Measurements from ENCODE around the gene GLTP. TPM values are rescaled to one million over a fixed set of nuclear protein-coding genes. Genes with fewer than 3 reads are reported as not detected.
A peak's percentile ranks its signal among the peaks of the same experiment; 100 is the strongest.

Gene GLTP
- total RNA-seq, 1 experiment from 2014 or later = 78.2 TPM

- POLR2A ChIA-PET (ENCODE audit: unreplicated experiment) = no interaction called here
- no TSS peak for BruUV-seq (replicated peaks)
- no peaks in the 10 kb centered on the region for H4K20me1 ChIP-seq (ENCODE audit: low read length)
- H3K9me2 ChIP-seq (replicated peaks; ENCODE audit: low read length) = no peaks in the 10 kb centered on the region
- no peak overlapping the region for H3K4me2 ChIP-seq (ENCODE audit: low read length)
- no peak overlapping the region for H2AFZ ChIP-seq (ENCODE audit: low read length)
- H3K27me3 ChIP-seq (ENCODE audit: low read length) = no peaks in the 10 kb centered on the region
- H3K9ac ChIP-seq (ENCODE audit: low read length) = no peak overlapping the region
- H3K36me3 ChIP-seq (ENCODE audit: low read depth, low read length) = peaks cover 5% of the 10 kb centered on the region; the same call in 1 of the 2 replicates
- H3K27ac ChIP-seq (ENCODE audit: low read length) = no peak overlapping the region
- peaks cover 19% of the 10 kb centered on the region for H3K4me1 ChIP-seq (ENCODE audit: insufficient read depth, low read length)
- no peak for DNase-seq
- TF ChIP-seq CTCF (conservative IDR thresholded peaks at IDR 0.05; ENCODE audit: low read depth, low read length) (no peak), EZH2phosphoT487 (IDR thresholded peaks at IDR 0.05; ENCODE audit: borderline replicate concordance, low read length) (no peak), EZH2 (IDR thresholded peaks at IDR 0.05; ENCODE audit: low read length, unreplicated experiment) (no peak)
- peaks cover 12% of the 10 kb centered on the region for H3K79me2 ChIP-seq (ENCODE audit: low read length)
- CTCF ChIA-PET = interaction anchor here (0.7 to 0.9 kb wide), 2 partner anchors 15 to 17 kb away, joined by 3 to 4 read pairs; no protein-coding TSS in a partner anchor
- intact Hi-C loops (cut with micrococcal nuclease) = no loop called here
- peak; percentile 62 for ATAC-seq
- H3F3A ChIP-seq (ENCODE audit: low read length, unreplicated experiment) = no peaks in the 10 kb centered on the region
- no peaks in the 10 kb centered on the region for H3K9me3 ChIP-seq (ENCODE audit: low read length)
- no peak overlapping the region for H3K4me3 ChIP-seq (ENCODE audit: low read length)
Measured at GRCh38 chr12:109868182-109869051, 11.9 kb downstream of the GLTP start.

DNA sequence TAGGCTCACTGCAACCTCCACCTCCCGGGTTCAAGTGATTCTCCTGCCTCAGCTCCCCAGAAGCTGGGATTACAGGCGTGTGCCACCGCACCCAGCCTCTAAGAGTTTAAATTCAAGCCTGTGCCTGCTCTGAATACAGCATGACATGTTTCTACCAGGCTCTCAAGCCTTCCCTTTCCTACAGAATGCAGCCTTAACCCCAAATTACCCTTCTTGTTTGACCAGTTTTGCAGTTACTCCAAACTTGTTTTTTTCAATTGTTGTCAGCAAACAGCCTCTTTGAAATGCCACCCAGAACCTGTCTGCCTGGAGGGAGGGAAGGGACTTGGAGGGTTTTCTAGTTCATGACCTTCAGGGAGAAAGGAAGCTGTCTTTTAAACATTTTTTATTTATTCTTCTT is 15.4 kb downstream of the GLTP start:
- Histone ChIP-seq H3F3A (ENCODE audit: low read length, unreplicated experiment) (no peaks in the 10 kb centered on the region), H3K36me3 (ENCODE audit: low read depth, low read length) (no peaks in the 10 kb centered on the region), H3K4me2 (ENCODE audit: low read length) (0 out of 2 replicates have a peak overlapping the region, but pooled peaks have one; percentile 15), H2AFZ (ENCODE audit: low read length) (no peak overlapping the region), H3K79me2 (ENCODE audit: low read length) (peaks cover 12% of the 10 kb centered on the region), H3K9me2 (replicated peaks; ENCODE audit: low read length) (no peaks in the 10 kb centered on the region), H3K9me3 (ENCODE audit: low read length) (no peaks in the 10 kb centered on the region), H3K4me3 (ENCODE audit: low read length) (no peak overlapping the region), H3K4me1 (ENCODE audit: insufficient read depth, low read length) (peaks cover 19% of the 10 kb centered on the region), H3K27me3 (ENCODE audit: low read length) (no peaks in the 10 kb centered on the region), H4K20me1 (ENCODE audit: low read length) (no peaks in the 10 kb centered on the region), H3K27ac (ENCODE audit: low read length) (no peak overlapping the region), H3K9ac (ENCODE audit: low read length) (no peak overlapping the region)
- ATAC-seq (peak; percentile 51), DNase-seq (peak; percentile 72)
- BruUV-seq (replicated peaks) = no TSS peak
- TF ChIP-seq EZH2 (IDR thresholded peaks at IDR 0.05; ENCODE audit: low read length, unreplicated experiment) = no peak
- no peak for TF ChIP-seq EZH2phosphoT487 (IDR thresholded peaks at IDR 0.05; ENCODE audit: borderline replicate concordance, low read length)
- TF ChIP-seq CTCF (conservative IDR thresholded peaks at IDR 0.05; ENCODE audit: low read depth, low read length) = no peak
- CTCF ChIA-PET = interaction anchor here (0.9 kb wide), 1 partner anchor 12 kb away, joined by 3 read pairs; no protein-coding TSS in a partner anchor
- POLR2A ChIA-PET (ENCODE audit: unreplicated experiment) = no interaction called here
- intact Hi-C loops (cut with micrococcal nuclease) = no loop called here

Measured in PC-3 (cell line).